ENCODE data around the gene CD180.

The CD180 gene

GRCh38 chr5:67149057-67149950, 47.3 kb downstream of the CD180 start:
- TF ChIP-seq, protein P1, sequence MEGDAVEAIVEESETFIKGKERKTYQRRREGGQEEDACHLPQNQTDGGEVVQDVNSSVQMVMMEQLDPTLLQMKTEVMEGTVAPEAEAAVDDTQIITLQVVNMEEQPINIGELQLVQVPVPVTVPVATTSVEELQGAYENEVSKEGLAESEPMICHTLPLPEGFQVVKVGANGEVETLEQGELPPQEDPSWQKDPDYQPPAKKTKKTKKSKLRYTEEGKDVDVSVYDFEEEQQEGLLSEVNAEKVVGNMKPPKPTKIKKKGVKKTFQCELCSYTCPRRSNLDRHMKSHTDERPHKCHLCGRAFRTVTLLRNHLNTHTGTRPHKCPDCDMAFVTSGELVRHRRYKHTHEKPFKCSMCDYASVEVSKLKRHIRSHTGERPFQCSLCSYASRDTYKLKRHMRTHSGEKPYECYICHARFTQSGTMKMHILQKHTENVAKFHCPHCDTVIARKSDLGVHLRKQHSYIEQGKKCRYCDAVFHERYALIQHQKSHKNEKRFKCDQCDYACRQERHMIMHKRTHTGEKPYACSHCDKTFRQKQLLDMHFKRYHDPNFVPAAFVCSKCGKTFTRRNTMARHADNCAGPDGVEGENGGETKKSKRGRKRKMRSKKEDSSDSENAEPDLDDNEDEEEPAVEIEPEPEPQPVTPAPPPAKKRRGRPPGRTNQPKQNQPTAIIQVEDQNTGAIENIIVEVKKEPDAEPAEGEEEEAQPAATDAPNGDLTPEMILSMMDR (IDR thresholded peaks at IDR 0.05; ENCODE audit: low read depth, low read length), result no peak
- no peak for DNase-seq (ENCODE audit: extremely low read depth, low read depth)

GRCh38 chr5:67147760-67148159, 48.8 kb downstream of the CD180 start:
- TF ChIP-seq, protein P1 (IDR thresholded peaks at IDR 0.05; ENCODE audit: low read depth, low read length), result no peak
- DNase-seq (ENCODE audit: extremely low read depth, low read depth), result no peak

DNA sequence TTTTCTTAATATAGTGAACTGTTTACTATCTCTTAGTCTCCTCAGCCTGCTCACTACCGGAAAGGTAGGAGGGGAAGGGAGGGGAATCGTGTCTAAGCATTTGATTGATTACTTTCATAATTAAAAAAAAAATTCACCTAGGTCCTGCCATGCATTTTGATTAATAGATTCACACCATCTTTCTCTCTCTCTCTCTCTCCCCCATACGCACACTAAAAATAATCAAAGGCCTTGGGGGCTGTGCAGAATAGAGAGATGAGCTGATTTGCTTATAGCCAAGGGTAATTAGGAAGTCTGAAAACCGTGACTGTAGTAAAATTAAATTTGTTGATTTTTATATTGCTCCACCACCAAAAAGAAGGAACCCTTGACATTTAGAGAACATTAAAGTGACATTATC, 49.6 kb downstream of the CD180 start:
- DNase-seq (ENCODE audit: extremely low read depth, low read depth), result no peak
- TF ChIP-seq, protein P1 (IDR thresholded peaks at IDR 0.05; ENCODE audit: low read depth, low read length), result no peak

GRCh38 chr5:67146574-67146973, 50.0 kb downstream of the CD180 start:
- DNase-seq (ENCODE audit: extremely low read depth, low read depth), result no peak
- TF ChIP-seq, protein P1 (IDR thresholded peaks at IDR 0.05; ENCODE audit: low read depth, low read length), result no peak

DNA sequence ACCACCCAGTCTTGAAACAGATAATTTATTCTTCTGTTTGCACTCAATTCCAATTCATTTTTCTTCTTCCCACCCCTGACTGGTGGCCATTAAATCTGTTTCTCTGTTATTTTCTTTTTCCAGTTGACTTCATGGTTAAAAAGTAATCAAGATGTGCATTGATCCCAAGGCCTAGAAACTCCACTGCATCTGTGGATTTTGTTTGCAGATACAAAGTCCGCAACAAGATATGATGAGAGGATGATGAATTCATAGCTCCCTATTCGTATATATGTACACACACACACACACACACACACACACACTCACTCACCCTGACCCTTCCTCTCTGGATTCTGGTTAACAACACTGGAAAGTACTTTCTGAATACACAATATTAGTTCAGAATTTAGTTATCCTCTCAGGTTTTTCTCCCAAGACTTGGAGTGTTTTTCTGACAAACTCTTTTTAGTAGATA, 52.4 kb downstream of the CD180 start:
- DNase-seq (ENCODE audit: extremely low read depth, low read depth), result no peak
- TF ChIP-seq, protein P1 (IDR thresholded peaks at IDR 0.05; ENCODE audit: low read depth, low read length), result no peak

DNA sequence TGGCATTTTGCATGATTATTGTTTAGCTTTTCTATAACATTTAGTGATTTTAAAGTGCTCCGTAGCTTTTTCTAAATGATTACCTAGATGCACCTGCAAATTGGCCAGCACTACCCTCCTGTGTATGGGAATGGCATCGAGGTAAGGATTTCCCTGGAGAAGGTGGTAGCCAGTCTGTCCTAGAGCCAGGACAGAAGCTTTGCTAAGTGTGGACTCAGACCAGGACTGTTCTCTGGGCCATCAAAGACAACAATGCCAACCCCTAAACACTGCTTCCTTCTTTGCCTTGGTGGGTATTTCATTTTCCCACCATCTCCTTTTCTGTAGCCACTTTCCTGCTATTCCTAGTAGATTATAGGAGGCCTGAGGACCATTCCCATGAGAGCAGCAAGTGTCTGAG, 53.0 kb downstream of the CD180 start:
- TF ChIP-seq, protein P1 (IDR thresholded peaks at IDR 0.05; ENCODE audit: low read depth, low read length), result no peak

DNA sequence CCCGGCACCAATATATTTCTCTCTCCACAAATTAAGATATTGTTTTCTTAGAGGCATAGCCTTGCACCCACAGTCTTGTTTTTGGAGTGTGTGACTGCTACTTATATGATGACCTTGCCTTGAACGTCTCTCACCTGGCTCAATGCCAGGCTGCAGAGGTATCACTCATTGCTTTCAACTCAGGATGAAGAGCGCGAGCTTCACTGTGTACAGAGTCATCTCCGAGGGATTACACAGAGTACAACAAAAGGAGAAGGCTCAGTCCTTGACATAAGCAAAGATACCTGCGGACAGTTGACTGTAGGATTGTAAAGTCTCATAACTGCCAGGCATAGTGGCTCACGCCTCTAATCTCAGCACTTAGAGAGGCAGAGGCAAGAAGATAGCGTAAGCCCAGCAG, 53.8 kb downstream of the CD180 start:
- no peak for DNase-seq (ENCODE audit: extremely low read depth, low read depth)

More for the DNA sequence above, 53.0 kb downstream of the CD180 start:
- no peak for DNase-seq (ENCODE audit: extremely low read depth, low read depth)

More for the DNA sequence above, 53.8 kb downstream of the CD180 start:
- TF ChIP-seq, protein P1 (IDR thresholded peaks at IDR 0.05; ENCODE audit: low read depth, low read length), result no peak

All from AG09319 (cell line).